HG02852 (cell line): ENCODE data around the gene RRAGC.
"Not testable (repeated sequence)": the region's sequence is repeated elsewhere in the genome, so short reads cannot be mapped to it uniquely, and the experiment has no call there.

ENCODE experiments used
- ATAC-seq: cut with Tn5 transposase; IDR thresholded peaks from one replicate; pipeline ENCODE4 v1.9.1; 2021; ENCODE audit warnings: mild to moderate bottlenecking, moderate library complexity; ENCODE audit not compliant: unreplicated experiment

RRAGC gene

DNA sequence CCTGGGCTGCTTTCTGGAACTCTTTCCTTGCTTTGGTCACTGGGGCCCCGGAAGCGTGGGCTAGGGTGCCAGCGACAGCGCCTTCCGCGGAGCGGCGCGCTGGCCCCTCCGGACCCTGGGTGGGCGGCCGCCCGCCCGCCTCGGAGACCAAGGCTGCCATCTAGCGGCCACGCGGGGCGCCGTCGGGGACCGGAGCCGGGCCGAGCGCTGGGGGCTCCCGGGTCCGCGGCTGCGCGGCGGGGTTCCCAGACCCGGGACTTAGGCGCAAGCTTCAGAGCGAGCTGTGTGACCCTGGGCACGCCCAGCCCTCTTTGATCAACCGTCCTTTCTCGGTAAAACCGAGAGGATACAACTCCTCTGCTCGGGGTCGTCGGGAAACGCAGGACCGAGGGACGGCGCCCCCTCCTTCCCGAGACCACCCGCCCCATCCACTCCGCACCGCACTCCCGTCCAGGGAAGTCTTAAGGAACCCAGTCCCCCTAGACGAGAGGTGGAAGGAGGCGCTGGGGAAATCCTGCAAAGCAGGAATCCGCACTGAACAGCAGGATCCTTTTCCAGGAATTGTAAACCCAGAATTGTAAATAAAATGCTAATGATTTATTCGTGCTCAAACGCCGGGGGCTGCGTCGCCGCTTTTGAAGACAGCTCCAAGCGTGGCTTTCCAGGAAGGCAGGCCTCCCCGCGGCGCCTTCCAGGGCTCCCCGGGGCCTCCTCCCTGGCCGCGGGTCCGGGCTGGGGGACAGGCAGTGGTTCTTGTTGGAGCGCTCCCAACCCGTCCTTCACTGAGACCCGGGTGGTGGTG, 41.2 kb downstream of the RRAGC start:
- ATAC-seq: no peak

DNA sequence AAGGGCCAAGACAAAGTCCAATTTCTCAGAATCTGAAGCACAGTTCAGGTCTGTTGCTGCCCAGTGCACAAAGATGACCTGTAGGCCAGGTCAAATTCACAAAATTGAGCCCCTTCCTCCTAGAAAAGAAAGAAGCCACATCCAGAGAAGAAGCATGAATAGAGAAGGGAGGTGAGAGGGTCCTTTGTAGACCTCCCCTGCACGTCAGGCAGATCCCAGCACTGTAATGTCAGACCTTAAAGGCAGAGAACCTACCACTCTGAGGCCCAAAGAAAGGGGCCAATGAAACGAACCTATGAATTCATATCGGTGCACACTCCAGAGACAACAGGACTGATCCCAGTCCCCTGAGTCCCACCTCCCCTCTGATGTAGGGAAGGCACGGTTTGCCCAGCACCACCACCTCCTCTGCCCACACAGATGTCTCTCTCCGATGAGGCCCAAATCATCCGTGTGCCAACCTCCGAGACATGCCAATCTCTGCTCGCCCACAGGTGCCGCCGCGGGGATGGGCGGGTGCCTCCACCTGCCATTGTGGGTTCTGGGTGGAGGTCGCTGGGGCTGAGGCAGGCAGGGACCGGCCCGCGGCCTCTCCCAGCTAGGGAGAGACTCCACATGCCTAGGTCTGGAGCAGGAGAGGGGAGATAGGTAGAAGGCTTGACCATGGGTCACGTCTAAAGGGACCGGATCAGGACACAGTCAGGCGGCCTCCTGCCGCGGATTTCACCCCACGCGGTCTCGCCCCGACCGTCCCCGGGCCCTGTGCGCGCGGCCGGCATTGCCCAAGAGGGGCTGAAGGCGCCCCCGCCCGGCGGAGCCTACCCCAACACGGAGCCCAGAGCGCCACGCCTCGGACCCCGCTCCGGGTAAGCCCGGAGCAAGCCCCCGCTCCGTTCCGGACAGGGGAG, 42.1 kb downstream of the RRAGC start:
- ATAC-seq: no peak

DNA sequence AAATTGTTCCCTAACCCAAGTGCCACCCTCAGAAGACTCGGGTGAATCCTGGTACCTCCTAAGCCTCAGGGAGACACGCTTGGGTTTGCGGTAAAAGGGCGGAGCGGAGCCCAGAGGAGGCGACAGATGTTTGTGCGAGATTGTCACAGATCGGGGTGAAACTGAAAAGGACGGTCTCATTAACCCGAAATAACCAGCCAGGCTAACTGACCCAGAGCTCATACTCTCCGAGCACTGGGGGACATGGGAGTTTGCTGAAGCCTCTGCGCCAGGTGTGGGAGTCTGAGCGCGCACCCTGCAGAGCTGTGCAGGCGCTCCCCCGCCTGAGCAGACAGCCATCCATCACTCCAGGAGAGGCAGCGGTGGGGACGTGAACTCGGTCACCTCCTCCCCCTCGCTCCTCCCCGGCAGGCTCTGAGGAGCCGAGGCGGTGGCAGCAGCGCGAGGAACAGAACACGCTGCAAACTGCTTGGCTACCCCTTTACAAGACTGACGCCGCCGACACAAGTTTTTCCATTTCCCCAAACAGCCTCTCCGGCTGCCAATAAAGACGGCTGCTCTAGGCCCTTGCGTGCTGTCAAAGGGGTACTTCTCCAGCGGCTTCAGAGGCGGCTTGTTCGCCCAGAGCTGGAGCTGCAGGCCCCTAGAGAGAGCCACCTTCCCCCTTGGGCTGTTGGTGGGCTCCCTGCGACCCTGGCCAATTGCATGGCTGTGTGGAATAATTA, 43.5 kb downstream of the RRAGC start:
- ATAC-seq: peak; percentile 93

DNA sequence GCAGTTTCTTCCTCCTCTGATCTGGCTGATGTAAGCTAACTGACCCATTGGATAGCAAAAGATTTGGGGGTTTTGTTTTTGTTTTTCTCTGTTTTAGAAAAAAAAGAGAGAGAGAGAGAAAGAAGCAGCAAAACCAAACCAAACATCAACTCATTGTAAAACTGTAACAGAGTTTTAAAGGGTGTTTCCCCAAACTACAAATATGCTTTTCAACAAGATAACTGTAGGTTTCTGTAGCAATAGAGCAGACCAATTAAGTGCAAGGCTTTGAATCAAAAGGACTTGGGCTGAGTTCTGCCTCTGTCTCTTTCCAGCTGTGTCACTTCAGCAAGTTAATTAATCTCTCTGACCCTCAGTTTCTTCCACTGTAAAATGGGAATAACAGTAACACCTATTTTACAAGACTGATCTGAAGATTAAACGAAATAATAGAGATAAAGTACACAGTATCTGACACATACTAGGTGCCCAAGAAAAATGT, 44.5 kb downstream of the RRAGC start:
- ATAC-seq: no peak

DNA sequence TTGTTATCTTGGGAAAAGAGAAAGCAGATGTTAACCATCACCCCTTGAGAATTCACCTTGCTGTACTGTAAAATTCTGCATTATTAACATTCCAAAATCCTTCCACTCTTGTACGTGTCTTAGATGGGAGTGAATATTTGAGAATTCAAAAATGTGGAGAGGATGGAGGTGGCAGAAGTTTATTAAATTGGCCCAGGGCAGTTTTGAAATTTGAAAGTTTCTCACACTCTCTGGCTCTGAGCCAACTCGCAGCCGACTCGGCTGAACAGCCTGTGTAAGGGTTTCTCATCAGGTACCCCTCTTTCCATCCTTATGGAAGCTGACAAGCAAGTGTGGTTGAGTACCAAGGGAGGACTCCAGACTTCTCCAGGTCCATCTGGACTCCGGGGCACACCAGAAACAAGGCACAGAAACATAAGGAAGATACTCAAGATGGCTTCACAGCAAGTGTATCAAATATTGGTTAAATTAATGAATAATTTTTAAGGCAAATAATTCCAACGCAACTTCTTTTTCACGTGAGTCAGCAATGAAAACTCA, 45.1 kb downstream of the RRAGC start:
- ATAC-seq: no peak

DNA sequence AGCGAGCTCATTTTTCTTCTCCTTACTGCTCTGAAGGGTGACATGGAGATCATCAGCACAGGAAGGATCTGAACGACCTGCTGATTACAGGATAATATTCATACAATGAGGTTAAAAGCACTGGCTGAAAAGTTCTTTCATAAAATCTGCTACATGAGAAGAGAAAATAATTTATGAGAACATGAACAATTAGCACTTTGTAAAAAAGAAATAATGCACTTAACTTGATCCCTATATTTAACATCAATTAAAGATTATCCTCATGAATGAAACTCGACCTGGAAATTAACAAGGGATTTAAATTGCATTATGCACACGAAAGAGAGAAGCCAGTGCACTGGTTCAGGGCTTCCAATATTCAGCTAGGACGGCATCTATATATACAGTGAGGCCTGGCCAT, 46.6 kb downstream of the RRAGC start:
- no peak for ATAC-seq

DNA sequence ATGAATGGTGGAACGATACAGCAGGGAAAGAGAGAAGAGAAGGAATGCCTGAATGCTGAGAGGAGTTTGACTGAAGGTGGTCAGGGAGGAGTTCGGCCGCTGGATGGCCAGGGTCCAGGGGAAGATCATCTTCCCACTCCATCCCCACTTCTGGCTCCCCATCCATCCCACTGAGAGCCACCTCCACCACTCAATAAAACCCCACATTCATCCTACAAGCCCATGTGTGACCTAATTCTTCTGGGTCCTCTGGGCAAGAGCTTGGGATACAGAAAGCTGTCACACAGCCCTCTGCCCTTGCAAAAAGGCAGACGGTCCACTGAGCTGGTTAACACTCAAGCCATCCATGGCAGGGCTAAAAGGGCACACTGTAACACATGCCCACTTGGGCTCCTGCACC, 48.1 kb downstream of the RRAGC start:
- ATAC-seq: not testable (repeated sequence)

DNA sequence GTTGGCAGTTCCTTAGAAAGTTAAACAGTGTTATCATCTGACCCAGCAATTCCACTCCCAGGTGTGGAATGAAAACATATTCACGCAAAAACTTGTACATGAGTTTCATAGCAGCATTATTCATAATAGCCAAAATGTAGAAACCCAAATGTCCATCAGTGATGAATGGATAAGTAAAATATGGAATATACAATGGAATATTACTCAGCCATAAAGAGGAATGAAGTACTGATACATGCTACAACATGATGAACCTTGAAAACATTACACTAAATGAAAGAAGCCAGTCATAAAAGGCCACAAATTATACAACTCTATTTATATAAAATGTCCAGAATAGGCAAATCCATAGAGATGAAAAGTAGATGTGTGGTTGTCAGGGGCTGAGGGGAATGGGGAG, 53.5 kb downstream of the RRAGC start:
- ATAC-seq: no peak

DNA sequence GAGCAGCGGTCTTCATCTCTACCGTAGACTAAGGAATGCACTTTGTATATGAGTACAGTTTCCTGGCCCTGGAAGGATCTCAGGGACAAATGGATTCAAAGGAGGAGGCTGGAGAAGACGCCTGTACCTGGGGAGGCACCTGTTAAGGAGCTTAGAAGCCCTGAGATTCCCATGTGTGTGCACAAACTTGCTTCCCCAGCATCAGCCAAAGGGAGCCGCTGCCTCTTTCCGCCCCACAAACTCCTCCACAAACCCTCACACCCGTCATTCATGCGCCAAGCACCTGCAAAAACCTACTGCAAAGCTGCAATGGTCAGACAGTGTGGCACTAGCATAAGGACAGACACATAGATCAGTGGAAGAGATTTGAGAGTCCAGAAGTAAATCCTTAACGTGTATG, 54.5 kb downstream of the RRAGC start:
- no peak for ATAC-seq

DNA sequence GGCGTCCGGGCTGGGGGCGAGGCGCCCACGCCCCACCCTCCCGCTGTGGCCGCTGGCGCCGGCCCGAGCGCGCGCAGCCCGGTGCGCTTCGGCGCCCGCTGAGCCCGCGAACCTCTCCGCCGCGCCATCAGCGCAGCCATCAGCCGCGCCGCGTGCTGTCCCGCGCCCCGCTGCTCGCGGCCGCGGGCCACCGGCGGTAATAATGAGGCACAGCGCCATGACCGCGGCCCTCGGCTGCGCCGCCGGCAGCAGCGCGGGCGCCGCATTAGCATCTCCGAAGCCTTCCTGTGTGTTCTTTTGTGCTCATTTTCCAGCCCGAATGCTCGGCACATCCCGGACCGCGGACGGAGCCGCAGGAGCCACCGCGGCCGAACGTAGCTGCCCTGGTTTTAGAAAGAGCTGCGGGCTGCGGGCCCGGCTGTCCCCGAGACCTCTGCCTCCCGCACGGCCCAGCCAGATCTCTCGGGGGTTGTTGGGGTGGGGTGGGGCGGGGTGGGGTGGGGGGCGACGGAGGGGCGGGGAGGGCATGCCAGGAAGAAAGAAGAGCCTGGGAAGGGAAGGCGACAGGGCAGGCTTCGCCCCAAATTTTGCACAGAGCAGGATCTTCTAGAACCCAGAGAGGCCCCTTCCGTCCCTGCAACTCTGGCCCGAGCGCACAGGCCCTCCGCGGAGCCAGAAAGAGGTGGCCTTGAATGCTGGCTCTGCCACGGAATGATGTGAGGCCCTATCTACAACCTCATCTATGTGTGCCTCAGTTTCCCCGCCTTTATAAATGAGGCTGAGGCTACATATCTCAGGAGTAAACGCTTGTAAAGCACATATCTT, 55.3 kb downstream of the RRAGC start:
- ATAC-seq: no peak

DNA sequence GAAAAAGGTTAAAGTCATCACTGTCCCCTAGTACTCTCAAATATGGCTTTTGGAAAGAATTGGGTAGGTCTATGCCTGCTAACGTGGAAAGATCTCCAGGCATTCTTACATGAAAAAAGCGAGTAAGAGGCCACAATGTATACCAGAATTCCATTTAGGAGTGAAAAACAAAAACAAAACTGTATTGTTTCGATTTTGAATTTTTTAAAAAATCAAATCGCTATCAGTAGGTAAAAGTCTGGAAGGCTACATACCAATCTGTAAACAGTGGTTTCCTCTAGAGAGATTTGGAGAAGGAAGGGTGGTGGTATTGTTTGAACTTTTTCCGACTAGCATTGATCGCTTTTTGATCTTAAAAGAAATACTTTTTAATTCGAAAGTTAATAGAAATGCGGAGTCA, 55.9 kb downstream of the RRAGC start:
- no peak for ATAC-seq

DNA sequence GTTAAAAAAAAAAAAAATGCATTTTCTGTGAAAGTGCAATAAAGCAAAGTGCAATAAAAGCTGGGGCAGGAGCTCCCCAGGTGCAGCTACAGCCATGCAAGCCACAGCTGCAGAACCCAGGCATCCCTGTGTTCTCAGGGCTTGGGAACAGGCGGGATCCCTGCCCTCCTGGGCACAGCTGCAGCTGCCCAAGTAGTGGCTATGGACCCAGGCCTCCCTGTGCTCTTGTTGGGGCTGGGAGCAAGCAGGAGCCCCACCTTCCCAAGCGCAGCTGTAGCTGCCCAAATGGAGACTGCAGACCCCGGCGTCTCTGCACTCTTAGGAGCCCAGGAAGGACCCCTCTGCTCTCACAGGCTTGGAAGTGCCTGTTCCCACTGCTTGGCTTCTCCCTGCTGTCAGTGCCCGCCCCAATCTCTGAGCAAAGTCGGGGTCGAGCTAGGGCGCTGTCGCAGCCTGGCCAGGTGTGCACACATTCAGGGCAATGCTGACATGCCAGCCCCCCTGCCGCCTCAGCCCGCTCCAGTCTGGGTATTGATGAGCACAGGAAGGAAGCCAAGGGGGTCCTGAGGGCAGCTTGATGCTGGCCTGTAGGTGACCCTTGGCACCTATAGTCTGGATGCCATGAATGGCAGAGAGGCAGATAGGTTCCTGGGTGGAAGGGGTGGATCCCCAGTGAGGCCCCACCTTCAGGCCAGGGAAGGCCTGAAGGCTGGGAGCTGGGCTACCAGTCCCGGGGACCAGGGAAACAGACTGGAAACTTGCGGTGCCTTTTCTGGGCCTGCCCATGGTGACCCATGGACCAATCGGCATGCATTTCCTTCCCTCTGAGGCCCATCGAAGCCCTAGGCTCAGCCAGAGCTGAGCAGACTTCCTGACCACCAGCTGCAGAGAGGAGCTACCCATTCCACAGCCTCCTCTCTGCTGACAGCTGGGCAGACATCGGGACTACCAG, 58.6 kb downstream of the RRAGC start:
- ATAC-seq: no peak

DNA sequence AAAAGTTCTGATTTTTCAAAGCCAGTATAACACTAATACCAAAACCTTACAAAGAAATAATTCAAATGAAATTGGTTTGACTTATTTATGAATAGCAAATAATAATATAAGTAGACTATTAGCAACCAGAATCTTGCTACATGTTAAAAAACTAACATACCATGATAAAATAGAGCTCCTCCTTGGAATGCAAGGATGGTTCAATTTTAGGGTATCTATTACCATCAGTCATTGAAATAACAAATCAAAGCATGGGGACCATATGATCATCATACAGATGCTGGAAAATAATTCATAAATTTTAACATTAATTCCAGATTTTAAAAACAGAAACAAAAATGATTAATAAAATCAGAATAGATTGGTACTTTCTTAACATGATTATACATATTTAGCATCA, 66.3 kb downstream of the RRAGC start:
- ATAC-seq: no peak

DNA sequence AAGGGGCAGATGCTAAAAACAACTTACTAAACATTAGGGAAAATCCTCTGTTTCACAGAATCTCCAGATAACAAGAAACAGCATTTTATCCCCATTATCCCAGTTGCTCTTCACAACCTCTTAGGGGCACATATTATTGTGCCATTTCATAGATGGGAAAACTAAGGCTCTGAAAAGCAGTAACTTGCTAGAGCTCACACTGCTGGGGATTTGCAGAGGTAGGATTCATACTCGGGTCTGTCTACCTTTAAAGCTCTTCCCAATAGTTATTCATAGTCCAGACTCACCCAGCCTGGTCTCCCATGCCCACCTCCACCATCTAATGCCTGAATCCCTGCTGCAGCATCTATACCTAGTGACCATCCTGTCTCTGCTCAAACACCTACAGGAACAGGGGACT, 67.7 kb downstream of the RRAGC start:
- no peak for ATAC-seq

DNA sequence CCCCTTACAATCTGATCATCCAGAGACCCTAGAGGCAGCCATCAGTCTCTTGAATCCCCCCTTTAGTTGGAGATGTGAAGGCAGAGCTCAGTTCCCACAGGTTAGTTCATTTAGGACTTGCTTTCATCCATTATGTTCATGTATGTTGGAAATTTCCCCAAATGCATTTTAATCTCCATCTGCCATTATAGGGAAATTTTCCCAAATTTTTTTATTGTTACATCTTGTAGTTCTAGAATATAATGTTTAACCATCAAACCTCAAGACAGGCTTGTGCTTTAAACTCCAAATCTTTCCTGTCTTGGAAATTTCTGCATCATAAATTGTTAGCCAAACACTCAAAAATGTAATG, 68.4 kb downstream of the RRAGC start:
- ATAC-seq: no peak

DNA sequence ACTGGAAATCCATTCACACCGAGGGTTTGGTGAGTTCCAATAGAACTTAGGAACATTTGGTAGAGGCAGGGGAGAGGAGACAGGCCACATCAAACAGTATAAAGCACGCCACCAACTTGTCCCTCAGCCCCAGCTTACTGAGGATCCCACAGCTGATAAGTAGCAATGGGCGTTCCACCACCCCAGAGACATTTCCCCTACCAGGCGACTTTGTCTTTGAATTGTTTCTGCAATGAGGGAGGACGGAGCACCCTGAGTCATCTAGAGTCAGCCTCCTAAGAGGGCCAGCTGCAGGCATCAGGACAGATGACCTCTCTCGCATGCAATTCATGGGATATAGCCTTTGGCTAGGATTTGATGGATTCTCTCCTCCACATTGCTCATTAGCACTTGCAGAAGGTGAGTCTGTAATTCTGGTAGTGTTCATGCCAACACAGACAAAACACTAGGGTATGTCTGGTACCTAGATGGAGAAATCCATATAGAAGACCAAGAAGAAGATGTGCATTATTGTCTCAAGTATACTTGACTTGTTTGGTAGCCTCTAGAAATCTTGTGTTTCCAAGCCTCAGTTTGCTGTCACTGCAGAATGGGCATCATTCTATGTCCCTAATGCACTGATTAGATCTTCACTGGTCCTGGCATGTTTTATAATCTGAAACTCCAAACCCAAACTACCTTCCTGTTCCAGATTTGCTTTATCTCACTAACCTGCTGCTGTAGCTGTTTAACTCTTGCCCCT, 69.0 kb downstream of the RRAGC start:
- ATAC-seq: no peak

DNA sequence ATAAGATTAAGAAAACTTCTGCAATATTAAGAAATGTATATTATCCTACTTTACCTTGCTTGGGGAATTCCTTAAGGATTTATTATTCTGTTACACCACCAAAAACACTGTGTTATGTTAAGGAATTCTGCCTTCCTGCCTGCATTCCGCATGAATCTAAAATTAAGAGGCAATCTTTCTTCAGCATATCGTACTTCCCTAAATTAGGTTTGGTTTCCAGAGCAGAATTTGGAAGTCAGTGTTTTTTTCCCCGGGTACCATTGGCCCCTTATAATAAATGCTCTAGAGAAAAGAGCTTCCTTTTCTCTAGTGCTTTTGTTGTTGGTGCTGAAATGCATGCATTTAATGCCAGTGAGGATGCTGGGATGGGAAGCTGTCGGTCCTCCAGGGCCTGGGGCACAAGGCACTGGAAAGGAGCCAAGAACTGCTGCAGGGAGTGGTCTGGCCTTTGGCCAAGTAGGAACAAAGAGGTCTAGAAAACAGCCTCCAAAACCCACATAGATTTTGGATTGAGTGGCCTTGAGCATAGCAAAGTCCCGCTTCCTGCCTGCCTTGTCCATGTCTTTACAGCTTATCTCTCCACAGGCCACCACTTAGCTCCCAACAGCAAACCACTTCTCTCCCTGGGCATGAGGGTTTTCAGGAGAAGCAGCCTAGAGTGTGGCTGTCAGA, 69.9 kb downstream of the RRAGC start:
- no peak for ATAC-seq
